ENCODE measurements around the gene B3GALT5. TPM values are rescaled to one million over a fixed set of nuclear protein-coding genes. Genes with fewer than 3 reads are reported as not detected.

The B3GALT5 gene
- total RNA-seq, 2 experiments from 2014 or later, result not detected

- H3K4me1 Mint-ChIP-seq (ENCODE audit: low read depth), result no peaks in the 10 kb centered on the region
- ChIA-PET POLR2A (no interaction called here), CTCF (no interaction called here)
- H3K27ac Mint-ChIP-seq, result no peak overlapping the region
- DNase-seq (no peak), ATAC-seq (no peak)
- H3K27me3 Mint-ChIP-seq, result peaks cover 3% of the 10 kb centered on the region
- no peak overlapping the region for H3K4me3 Mint-ChIP-seq
- no peak for TF ChIP-seq CTCF (IDR thresholded peaks at IDR 0.05)
- intact Hi-C loops (cut with micrococcal nuclease), result no loop called here
- H3K9me3 Mint-ChIP-seq, result peaks cover 6% of the 10 kb centered on the region
- H3K36me3 Mint-ChIP-seq (ENCODE audit: low read depth), result no peaks in the 10 kb centered on the region
Measured at GRCh38 chr21:39628385-39628784, 15.6 kb downstream of the B3GALT5 start.

GRCh38 chr21:39630191-39630591, 17.5 kb downstream of the B3GALT5 start:
- H3K27me3 Mint-ChIP-seq, result peaks cover 3% of the 10 kb centered on the region
- H3K27ac Mint-ChIP-seq, result no peak overlapping the region
- H3K4me1 Mint-ChIP-seq (ENCODE audit: low read depth), result no peaks in the 10 kb centered on the region
- POLR2A ChIA-PET, result no interaction called here
- ATAC-seq (no peak), DNase-seq (no peak)
- no peaks in the 10 kb centered on the region for H3K9me3 Mint-ChIP-seq
- no peak overlapping the region for H3K4me3 Mint-ChIP-seq
- no peak for TF ChIP-seq CTCF (IDR thresholded peaks at IDR 0.05)
- intact Hi-C loops (cut with micrococcal nuclease), result no loop called here
- CTCF ChIA-PET, result interaction anchor here (1.0 to 1.9 kb wide), 2 partner anchors 11 to 14 kb away, joined by 3 to 5 read pairs; no protein-coding TSS in a partner anchor
- no peaks in the 10 kb centered on the region for H3K36me3 Mint-ChIP-seq (ENCODE audit: low read depth)

GRCh38 chr21:39630827-39631226, 18.1 kb downstream of the B3GALT5 start:
- no peaks in the 10 kb centered on the region for H3K9me3 Mint-ChIP-seq
- peaks cover 3% of the 10 kb centered on the region for H3K27me3 Mint-ChIP-seq
- no peak overlapping the region for H3K4me3 Mint-ChIP-seq
- H3K27ac Mint-ChIP-seq, result no peak overlapping the region
- ATAC-seq (no peak), DNase-seq (no peak)
- ChIA-PET POLR2A (no interaction called here), CTCF (interaction anchor here (1.9 kb wide), 1 partner anchor 15 kb away, joined by 5 read pairs; no protein-coding TSS in a partner anchor)
- no peaks in the 10 kb centered on the region for H3K36me3 Mint-ChIP-seq (ENCODE audit: low read depth)
- intact Hi-C loops (cut with micrococcal nuclease), result no loop called here
- no peak for TF ChIP-seq CTCF (IDR thresholded peaks at IDR 0.05)
- no peaks in the 10 kb centered on the region for H3K4me1 Mint-ChIP-seq (ENCODE audit: low read depth)

- peaks cover 7% of the 10 kb centered on the region for H3K27me3 Mint-ChIP-seq
- TF ChIP-seq CTCF (IDR thresholded peaks at IDR 0.05), result no peak
- ChIA-PET CTCF (no interaction called here), POLR2A (no interaction called here)
- DNase-seq (no peak), ATAC-seq (no peak)
- H3K36me3 Mint-ChIP-seq (ENCODE audit: low read depth), result no peaks in the 10 kb centered on the region
- H3K9me3 Mint-ChIP-seq, result no peaks in the 10 kb centered on the region
- H3K4me1 Mint-ChIP-seq (ENCODE audit: low read depth), result no peaks in the 10 kb centered on the region
- no peak overlapping the region for H3K4me3 Mint-ChIP-seq
- H3K27ac Mint-ChIP-seq, result no peak overlapping the region
- intact Hi-C loops (cut with micrococcal nuclease), result no loop called here
Measured at GRCh38 chr21:39631842-39632562, 19.3 kb downstream of the B3GALT5 start.

- Mint-ChIP-seq H3K36me3 (ENCODE audit: low read depth) (no peaks in the 10 kb centered on the region), H3K4me1 (ENCODE audit: low read depth) (no peaks in the 10 kb centered on the region), H3K4me3 (no peak overlapping the region), H3K27me3 (peaks cover 11% of the 10 kb centered on the region), H3K9me3 (no peaks in the 10 kb centered on the region), H3K27ac (no peak overlapping the region)
- no peak for TF ChIP-seq CTCF (IDR thresholded peaks at IDR 0.05)
- intact Hi-C loops (cut with micrococcal nuclease), result no loop called here
- ChIA-PET POLR2A (no interaction called here), CTCF (no interaction called here)
- no peak for DNase-seq
- ATAC-seq, result no peak
Measured at GRCh38 chr21:39632796-39633442, 20.2 kb downstream of the B3GALT5 start.

Measured in activated CD8-positive, alpha-beta T cell treated with anti-CD3 and anti-CD28 coated beads for 36 hours (primary cell).